HG03196 (cell line): ENCODE data around the gene LIN52.

Experiments
- ATAC-seq: cut with Tn5 transposase; IDR thresholded peaks from one replicate; pipeline ENCODE4 v1.9.1; 2021; ENCODE audit not compliant: unreplicated experiment

Gene LIN52

GRCh38 chr14:74084277-74085046, at the start of gene LIN52, which contains the start of gene ALDH6A1:
TSS of gene LIN52 (plus strand) at chr14:74084956. CDS start at chr14:74084975, 19 bp downstream.
TSS of gene ALDH6A1 (minus strand) at chr14:74084453. CDS start at chr14:74084394, 59 bp downstream.
- peak; percentile 89 for ATAC-seq

GRCh38 chr14:74035556-74035955, 49.2 kb upstream of the LIN52 start:
- ATAC-seq = no peak

- no peak for ATAC-seq
Observed at GRCh38 chr14:74038020-74038859, 46.5 kb upstream of the LIN52 start.

GRCh38 chr14:74042296-74042695, 42.5 kb upstream of the LIN52 start:
- no peak for ATAC-seq

GRCh38 chr14:74045522-74045921, 39.2 kb upstream of the LIN52 start:
- no peak for ATAC-seq

- no peak for ATAC-seq
Observed at GRCh38 chr14:74048281-74048680, 36.5 kb upstream of the LIN52 start.

GRCh38 chr14:74049876-74050495, 34.8 kb upstream of the LIN52 start:
- ATAC-seq = no peak

- no peak for ATAC-seq
Observed at GRCh38 chr14:74062809-74063150, 22.0 kb upstream of the LIN52 start.

- ATAC-seq = no peak
Observed at GRCh38 chr14:74064426-74064825, 20.3 kb upstream of the LIN52 start.

- no peak for ATAC-seq
Observed at GRCh38 chr14:74064883-74065282, 19.9 kb upstream of the LIN52 start.

GRCh38 chr14:74065746-74066575, 18.8 kb upstream of the LIN52 start:
- ATAC-seq = no peak

- ATAC-seq = no peak
Observed at GRCh38 chr14:74077401-74077800, 7.4 kb upstream of the LIN52 start.

- ATAC-seq = no peak
Observed at GRCh38 chr14:74080820-74081460, 3.8 kb upstream of the LIN52 start.

- no peak for ATAC-seq
Observed at GRCh38 chr14:74081491-74081890, 3.3 kb upstream of the LIN52 start.

GRCh38 chr14:74083161-74083560, 1.6 kb upstream of the LIN52 start:
- no peak for ATAC-seq

- peak; percentile 25 for ATAC-seq
Observed at GRCh38 chr14:74083784-74084276, 926 bp upstream of the LIN52 start.

GRCh38 chr14:74085047-74085637, 386 bp downstream of the LIN52 start:
- peak; percentile 3 for ATAC-seq

GRCh38 chr14:74085828-74086227, 1.1 kb downstream of the LIN52 start:
- no peak for ATAC-seq

- ATAC-seq = no peak
Observed at GRCh38 chr14:74089251-74090020, 4.7 kb downstream of the LIN52 start.
